Body of pancreas (tissue), 4 donors: Measurements from ENCODE around the gene GLG1. TPM values are rescaled to one million over a fixed set of nuclear protein-coding genes. Genes with fewer than 3 reads are reported as not detected.

Experiments
- ATAC-seq: fragments of 150-250 bp; one replicate; pipeline ENCODE4 v1.9.1; 2016
- DNase-seq, 4 donors: peaks; one replicate each; pipeline ENCODE4 v3.0.0-alpha.2; 2019
- H3K27ac ChIP-seq, 4 donors: fragments of 200-600 bp; sonication (generic); 1 replicate in 3 of 4; 2 replicates in 1 of 4; pipeline versions ENCODE4 v1.5.1 to v1.6.1; 2016 to 2019; ENCODE audit warnings: mild to moderate bottlenecking in 1 of 4, mixed read lengths in 1 of 4, moderate library complexity in 1 of 4
- H3K27me3 ChIP-seq, 2 donors: fragments of 200-600 bp; sonication (generic); one replicate each; pipeline ENCODE4 v1.6.0; 2016; ENCODE audit warnings: mild to moderate bottlenecking in 1 of 2
- H3K36me3 ChIP-seq, 2 donors: fragments of 200-600 bp; sonication (generic); replicated peaks in 1 of 2; 2 replicates each; pipeline ENCODE4 v1.5.1; 2016; ENCODE audit warnings: low read depth in 2 of 2; ENCODE audit not compliant: insufficient read depth in 1 of 2
- H3K4me1 ChIP-seq: fragments of 200-600 bp; sonication (generic); one replicate; pipeline ENCODE4 v1.6.0; 2016
- H3K4me3 ChIP-seq, 2 donors: fragments of 200-600 bp; sonication (generic); 1 replicate in 1 of 2; 2 replicates in 1 of 2; pipeline ENCODE4 v1.5.1; 2016 to 2019
- H3K9me3 ChIP-seq, 3 donors: fragments of 200-600 bp; sonication (generic); 1 replicate in 2 of 3; 2 replicates in 1 of 3; pipeline ENCODE4 v1.5.1; 2016
- POLR2A ChIP-seq, 3 donors: fragments of 450-650 bp; IDR thresholded peaks; one replicate each; pipeline ENCODE4 v1.6.1; 2016; ENCODE audit warnings: antibody characterized with exemption in 3 of 3, mild to moderate bottlenecking in 2 of 3
- WGBS, 2 donors: methylation state at CpG; one replicate each; pipeline ENCODE4 v1.1.5; 2017; 5-methylcytosine and 5-hydroxymethylcytosine counted together
- intact Hi-C: fragments of 100-400 bp; cut with DNase I; formaldehyde crosslinking; loops from one replicate; pipeline ENCODE4 v1.15.1; 2023
- total RNA-seq, 2 donors: library from RNA; depleted of rRNA; stranded (reverse); fragments of >200 nt; gene quantifications; one replicate each; pipeline ENCODE4 v1.1.0, GENCODE V29; 2016
- TF ChIP-seq, protein P1 (sequence below), 7 experiments: fragments of 450-650 bp in 4 of 7; fragments of 200-600 bp in 3 of 7; sonication (generic) in 3 of 7; IDR thresholded peaks; one replicate each; pipeline ENCODE4 v1.5.1; 2016 to 2019; ENCODE audit warnings: antibody characterized with exemption in 7 of 7

Gene GLG1
- total RNA-seq, 2 donors from 2014 or later = 103 to 144 TPM

DNA sequence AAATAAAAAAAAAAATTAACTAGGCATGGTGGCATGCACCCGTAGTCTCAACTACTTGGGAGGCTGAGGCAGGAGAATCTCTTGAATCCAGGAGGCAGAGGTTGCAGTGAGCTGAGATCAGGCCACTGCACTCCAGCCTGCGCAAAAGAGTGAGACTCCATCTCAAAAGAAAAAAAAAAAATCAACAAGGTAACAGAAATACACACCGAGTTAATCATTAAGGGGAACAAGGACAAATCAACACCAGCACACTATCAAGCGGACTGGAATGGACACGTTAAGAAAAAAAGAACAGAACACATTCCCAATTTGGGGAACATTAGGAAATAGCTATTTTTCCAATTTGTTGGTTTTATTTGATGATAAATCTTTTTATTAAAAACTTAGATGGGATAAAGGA lies 28.4 kb upstream of the GLG1 start:
- TF ChIP-seq POLR2A (IDR thresholded peaks at IDR 0.05) = no peak
- TF ChIP-seq, protein P1, sequence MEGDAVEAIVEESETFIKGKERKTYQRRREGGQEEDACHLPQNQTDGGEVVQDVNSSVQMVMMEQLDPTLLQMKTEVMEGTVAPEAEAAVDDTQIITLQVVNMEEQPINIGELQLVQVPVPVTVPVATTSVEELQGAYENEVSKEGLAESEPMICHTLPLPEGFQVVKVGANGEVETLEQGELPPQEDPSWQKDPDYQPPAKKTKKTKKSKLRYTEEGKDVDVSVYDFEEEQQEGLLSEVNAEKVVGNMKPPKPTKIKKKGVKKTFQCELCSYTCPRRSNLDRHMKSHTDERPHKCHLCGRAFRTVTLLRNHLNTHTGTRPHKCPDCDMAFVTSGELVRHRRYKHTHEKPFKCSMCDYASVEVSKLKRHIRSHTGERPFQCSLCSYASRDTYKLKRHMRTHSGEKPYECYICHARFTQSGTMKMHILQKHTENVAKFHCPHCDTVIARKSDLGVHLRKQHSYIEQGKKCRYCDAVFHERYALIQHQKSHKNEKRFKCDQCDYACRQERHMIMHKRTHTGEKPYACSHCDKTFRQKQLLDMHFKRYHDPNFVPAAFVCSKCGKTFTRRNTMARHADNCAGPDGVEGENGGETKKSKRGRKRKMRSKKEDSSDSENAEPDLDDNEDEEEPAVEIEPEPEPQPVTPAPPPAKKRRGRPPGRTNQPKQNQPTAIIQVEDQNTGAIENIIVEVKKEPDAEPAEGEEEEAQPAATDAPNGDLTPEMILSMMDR (IDR thresholded peaks at IDR 0.05) = peak in 1 of 7 experiments; percentile 13
- ATAC-seq = peak; percentile 80
- intact Hi-C loops = no loop called here
- peak in 3 of 4 donors; percentile 32 to 49 (median 37) for DNase-seq
- H3K4me1 ChIP-seq = peaks cover 82% of the 10 kb centered on the region
- no peaks in the 10 kb centered on the region for H3K27me3 ChIP-seq
- WGBS, 2 donors = 16 to 23% methylated on average over 5 of the region's 5 CpGs
- H3K4me3 ChIP-seq = no peak overlapping the region
- H3K36me3 ChIP-seq = no peaks in the 10 kb centered on the region
- peak overlapping the region; percentile 3 to 75 (median 37) for H3K27ac ChIP-seq
- H3K9me3 ChIP-seq = no peaks in the 10 kb centered on the region

DNA sequence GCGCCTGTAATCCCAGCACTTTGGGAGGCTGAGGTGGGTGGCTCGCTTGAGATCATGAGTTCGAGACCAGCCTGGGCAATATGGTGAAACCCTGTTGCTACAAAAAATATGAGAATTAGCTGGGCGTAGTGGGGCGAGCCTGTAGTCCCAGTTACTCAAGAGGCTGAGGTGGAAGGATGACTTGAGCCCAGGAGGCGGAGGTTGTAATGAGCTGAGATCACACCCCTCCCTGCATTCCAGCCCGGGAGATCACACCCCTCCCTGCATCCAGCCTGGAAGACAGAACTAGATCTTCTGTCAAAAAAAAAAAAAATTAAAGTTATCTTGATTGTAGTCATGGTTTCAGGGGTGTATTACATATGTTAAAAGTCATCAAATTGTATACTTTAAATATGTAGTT lies 26.8 kb upstream of the GLG1 start:
- H3K27ac ChIP-seq = peak overlapping the region in 2 of 4 donors; percentile 75 to 79
- WGBS, 2 donors = 89 to 91% methylated on average over 7 of the region's 7 CpGs
- no peaks in the 10 kb centered on the region for H3K9me3 ChIP-seq
- no peaks in the 10 kb centered on the region for H3K27me3 ChIP-seq
- DNase-seq (no peak), ATAC-seq (no peak)
- no peaks in the 10 kb centered on the region for H3K36me3 ChIP-seq
- TF ChIP-seq, protein P1 (IDR thresholded peaks at IDR 0.05) = no peak
- no peak for TF ChIP-seq POLR2A (IDR thresholded peaks at IDR 0.05)
- H3K4me1 ChIP-seq = peaks cover 84% of the 10 kb centered on the region
- intact Hi-C loops = no loop called here
- H3K4me3 ChIP-seq = no peak overlapping the region

DNA sequence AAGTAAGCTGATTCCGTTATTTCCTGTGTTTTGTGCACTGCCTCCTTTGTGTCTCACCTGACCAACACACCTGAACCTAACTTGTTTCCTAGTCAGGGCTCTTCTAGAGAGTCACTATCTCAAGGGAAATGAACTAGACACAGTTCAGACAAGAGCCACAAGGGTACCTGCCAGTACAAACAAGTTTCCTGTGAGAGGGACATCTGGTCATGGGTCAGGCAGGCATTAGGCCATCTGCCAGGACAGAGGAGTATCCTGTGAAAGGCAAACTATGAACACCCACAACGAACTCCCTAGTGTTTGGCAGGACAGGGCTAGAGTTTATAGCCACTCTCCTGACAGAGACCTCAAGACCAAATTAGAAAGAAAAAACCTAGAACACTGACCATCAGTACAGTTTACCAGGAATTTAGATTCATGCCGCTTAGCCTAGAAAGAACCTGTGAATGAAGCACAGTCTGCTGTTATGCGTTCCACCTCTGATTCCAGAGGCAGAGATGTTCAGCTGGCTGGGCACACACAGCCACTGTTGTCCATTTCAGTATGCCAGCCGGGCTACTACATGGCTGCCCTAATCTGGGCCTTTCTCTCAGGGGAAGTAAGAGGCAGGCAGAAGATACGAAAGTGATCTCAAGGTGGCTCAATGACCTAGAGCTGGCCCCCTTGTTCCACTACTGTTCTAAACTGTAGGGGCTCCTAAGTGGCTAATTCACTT lies 20.7 kb upstream of the GLG1 start:
- ATAC-seq = peak; percentile 66
- intact Hi-C loops = no loop called here
- H3K9me3 ChIP-seq = no peaks in the 10 kb centered on the region
- H3K27ac ChIP-seq = peak overlapping the region; percentile 50 to 81 (median 65)
- H3K36me3 ChIP-seq = no peaks in the 10 kb centered on the region
- peak; percentile 53 to 79 (median 71) for DNase-seq
- 39 to 48% methylated on average over 3 to 6 of the region's 6 CpGs for WGBS, 2 donors
- peaks cover 68% of the 10 kb centered on the region for H3K4me1 ChIP-seq
- H3K27me3 ChIP-seq = no peaks in the 10 kb centered on the region
- no peak overlapping the region for H3K4me3 ChIP-seq
- TF ChIP-seq, protein P1 (IDR thresholded peaks at IDR 0.05) = peak in 4 of 7 experiments; percentile 26 to 46 (median 34)
- TF ChIP-seq POLR2A (IDR thresholded peaks at IDR 0.05) = no peak

DNA sequence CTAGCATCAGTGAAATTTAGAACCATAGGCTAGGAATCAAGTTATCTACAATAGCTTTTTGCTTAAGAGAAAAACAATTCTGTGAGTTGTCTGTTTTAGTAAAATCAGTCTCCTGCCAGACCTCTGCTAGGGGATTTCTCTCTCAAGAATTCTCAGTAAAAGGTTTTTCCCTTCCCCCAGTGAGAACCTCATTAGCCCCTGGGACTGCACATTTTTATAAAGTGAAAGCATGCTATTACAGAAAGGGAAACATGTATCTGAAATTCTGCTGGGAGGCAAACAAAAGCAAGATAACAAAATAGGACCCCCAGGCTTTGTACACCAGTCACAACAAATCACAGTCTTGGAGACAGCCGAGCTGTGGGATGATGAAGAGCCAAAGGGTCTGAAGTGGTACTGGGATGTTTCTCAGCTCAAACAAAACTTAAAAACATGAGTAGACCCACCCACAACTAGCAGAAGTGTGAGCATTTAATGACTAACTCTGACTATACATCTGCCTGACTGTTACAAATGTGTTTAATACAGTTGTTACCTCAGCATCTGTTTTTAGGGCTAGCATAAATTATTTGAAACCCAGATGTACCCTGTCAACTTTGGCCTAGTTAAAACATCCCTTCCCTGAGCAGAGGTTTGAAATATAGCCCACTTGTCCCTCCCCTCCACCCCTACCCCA lies 20.0 kb upstream of the GLG1 start:
- Histone ChIP-seq H3K27me3 (no peaks in the 10 kb centered on the region), H3K27ac (peak overlapping the region; percentile 50 to 81 (median 64)), H3K4me1 (peaks cover 60% of the 10 kb centered on the region), H3K36me3 (no peaks in the 10 kb centered on the region), H3K9me3 (no peaks in the 10 kb centered on the region), H3K4me3 (no peak overlapping the region)
- intact Hi-C loops = no loop called here
- TF ChIP-seq POLR2A (IDR thresholded peaks at IDR 0.05) = no peak
- TF ChIP-seq, protein P1 (IDR thresholded peaks at IDR 0.05) = no peak
- no peak for ATAC-seq
- WGBS, 2 donors = 0 to 100% methylated on average over 1 of the region's 1 CpG
- no peak for DNase-seq
